ENCODE results near the gene OTC. TPM values are rescaled to one million over a fixed set of nuclear protein-coding genes. Genes with fewer than 3 reads are reported as not detected.

Gene OTC
- total RNA-seq, 1 donor from 2014 or later = 0.41 TPM

DNA sequence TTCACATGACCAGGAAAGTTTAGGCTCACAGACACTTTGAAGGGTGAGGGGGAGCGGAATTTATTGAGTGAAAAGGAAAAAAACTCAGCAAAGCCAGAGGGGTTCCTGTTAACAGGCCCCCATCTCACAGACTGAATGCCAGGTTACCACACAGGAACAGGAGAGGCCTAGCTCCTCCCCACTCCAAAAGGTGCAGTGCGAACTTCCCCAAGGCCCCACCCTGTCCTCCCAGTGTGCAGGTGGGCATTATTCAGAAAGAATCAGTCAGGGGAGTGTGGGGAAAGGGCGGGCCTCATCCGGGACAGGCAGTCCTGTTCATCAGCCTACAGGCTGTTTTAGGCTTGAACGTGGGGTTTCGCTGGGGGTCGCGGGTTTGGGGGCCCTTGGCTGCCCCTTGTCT lies 4.0 kb downstream of the OTC start:
- DNase-seq (ENCODE audit: low spot score in 2 of 2) = no peak

DNA sequence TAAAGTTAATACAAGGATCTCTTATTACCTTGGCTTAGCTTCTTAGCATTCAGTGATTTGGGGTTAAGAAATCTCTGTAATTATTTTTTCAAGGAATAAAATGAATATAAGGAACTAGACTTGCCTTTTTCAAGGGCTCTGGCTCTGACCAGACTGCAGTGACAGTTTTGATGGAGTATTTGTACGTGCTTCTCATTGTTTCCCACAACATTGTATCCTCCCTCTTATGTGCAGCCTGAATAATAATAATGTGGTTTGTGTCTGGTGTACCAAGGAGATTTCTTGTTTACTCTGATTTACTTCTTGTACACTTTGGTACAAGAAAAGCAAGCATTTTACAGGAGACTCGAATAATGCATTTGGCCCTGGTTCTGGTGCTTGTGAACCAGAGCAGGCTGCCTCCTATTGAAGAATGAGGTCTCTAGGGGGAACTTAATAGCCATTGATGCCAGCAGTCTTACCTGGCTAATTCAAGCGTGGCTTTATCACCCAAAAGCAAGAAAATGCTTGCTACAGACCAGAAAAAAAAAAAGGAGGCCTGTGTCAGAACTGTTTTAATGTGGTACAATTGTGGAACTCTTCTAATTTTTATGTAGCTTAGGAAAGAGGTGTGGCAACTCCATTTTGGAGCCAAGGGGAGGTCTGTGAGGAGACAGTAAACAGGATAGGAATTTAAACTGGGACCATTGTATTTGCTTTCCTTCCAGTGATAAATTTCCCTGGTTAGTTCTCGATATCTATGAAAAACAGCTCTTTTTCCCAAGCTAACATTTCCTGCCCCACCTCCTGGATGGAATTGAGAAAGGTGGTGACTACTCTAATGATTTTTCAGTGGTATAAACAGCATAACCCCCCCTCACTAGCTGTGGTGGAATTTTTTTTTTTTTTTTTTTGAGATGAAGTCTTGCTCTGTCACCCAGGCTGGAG lies 5.6 kb downstream of the OTC start:
- DNase-seq (ENCODE audit: low spot score in 2 of 2) = no peak
- FAIRE-seq = no peak

More for the DNA sequence above, 4.0 kb downstream of the OTC start:
- no peak for FAIRE-seq

DNA sequence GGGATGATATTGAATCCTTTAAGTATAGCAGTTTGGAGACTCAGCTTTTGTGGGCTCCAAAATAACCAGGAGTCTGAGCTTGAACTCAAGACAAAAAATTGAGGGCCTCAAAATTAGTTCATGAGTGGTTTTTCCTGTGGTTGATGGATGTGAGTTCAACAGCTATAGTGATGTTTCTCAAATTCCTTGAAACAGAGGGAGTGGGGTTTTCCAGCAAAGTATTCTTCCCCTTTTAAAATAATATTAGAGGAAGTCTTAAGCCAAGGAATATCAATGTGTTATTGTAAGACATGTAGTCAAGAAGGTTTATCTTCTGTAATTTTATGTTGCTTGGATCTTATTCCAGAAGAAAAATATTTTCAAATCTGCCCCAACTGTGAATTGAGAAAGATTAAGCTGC lies 10.6 kb downstream of the OTC start:
- FAIRE-seq = no peak
- no peak for DNase-seq (ENCODE audit: low spot score in 2 of 2)

DNA sequence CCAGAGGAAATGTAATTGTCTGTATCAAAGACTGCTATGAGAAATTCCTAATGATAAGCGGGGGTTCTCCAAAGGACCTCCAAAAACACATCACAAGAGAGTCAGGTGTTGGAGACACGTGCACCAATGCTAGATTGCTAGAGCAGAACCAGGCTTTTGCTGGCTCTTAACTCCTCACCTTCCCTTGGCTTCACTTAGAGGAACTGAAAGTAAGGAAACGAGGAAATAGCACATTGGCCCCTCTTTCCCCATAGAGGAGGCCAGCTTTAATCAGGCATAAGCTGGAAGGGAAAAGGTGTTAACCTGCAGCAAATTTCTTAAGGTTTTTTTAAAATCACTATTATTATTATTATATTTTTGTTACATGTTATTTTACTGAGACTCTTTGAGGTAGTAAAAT lies 13.6 kb downstream of the OTC start:
- DNase-seq (ENCODE audit: low spot score in 2 of 2) (no peak), FAIRE-seq (no peak)

DNA sequence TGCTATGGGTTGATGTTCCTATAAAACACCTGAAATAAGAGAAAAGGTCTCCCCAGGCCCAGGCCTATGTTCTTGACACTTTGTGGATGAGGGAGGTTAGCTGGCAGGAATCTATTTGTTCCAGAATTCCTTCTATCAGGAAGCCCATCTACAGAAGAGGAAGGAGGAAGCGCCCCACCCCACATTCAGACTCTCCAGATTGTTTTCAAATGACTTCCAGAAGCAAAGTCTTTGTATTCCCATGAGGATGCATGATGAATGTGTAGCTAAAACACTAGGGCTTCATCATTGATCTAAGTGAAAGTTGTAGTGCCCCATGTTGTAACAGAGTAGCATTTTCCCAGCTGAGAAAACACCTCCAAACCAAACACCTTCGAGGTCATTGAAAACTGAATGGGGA lies 16.4 kb downstream of the OTC start:
- FAIRE-seq (no peak), DNase-seq (ENCODE audit: low spot score in 2 of 2) (no peak)

DNA sequence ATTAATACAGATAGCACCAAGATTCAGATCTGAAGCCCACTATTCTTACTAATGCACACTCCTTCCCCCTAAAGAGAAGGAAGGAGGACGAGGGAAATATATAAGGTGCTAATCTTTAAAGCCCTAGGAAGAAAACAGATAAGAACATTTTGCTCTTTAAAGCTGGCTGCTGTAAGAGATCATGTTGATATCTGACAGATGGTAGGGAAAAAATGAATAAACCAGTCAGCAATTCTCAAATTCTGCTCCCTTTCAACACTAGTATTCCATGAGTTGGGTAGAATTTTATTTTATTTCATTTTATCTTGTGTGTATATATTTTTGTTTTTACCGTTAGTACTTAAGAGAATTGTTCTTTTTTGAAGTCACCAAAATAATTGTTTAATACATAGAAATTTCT lies 19.2 kb downstream of the OTC start:
- peak; percentile 3 for FAIRE-seq
- DNase-seq (ENCODE audit: low spot score in 2 of 2) = no peak

DNA sequence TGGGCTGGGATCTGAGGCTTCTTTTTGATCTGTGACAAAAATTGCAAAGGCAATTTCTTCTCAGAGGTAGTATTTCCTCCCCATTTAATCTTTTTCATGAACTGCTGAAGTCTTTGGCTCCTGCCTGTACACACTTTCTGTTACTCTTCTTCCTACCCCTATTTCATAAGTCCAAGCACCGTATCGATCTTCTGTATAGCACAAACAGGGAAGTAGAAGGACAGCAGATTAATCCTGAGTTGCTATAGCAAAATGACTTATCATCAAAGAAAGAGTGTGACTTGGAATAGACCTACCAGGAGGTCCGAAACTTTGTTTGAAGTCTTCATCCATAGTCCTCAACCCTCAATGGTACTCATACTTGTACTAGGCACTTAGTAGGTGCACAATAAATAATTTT lies 22.0 kb downstream of the OTC start:
- no peak for FAIRE-seq

DNA sequence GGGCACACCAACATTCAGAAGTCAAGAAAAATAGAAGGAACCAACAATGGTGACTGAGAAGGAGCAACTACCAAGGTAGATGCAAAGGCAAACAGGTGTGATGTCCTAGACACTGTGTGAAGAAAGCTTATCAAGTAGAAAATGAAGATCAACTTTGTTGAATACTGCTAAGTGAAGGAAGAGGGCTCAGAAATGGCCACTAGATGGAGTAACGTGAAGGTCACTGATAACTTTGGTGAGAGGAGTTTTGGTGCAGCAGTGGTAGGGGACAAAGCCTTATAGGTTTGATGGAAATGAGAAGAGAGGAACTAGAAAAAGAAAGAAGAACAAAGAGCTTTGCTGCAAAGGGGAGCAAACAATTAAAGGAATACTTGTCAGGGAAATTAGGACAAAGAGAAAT lies 23.5 kb downstream of the OTC start:
- DNase-seq (ENCODE audit: low spot score in 2 of 2) (no peak), FAIRE-seq (no peak)

More for the DNA sequence above, 22.0 kb downstream of the OTC start:
- DNase-seq (ENCODE audit: low spot score in 2 of 2) = no peak

DNA sequence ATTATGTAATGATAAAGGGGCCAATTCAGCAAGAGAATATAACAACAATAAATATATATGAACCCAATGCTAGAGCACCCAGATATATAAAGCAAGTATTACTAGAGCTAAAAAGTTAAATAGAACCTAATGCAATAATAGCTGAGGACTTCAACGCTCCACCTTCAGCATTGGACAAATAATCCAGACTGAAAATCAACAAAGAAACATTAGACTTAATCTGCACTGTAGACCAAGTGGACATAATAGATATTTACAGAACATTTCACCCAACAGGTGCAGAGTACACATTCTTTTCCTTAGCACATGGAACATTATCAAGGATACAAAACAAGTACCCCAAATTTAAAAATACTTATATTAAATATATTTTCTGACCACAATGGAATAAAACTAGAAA lies 24.3 kb downstream of the OTC start:
- FAIRE-seq = no peak

DNA sequence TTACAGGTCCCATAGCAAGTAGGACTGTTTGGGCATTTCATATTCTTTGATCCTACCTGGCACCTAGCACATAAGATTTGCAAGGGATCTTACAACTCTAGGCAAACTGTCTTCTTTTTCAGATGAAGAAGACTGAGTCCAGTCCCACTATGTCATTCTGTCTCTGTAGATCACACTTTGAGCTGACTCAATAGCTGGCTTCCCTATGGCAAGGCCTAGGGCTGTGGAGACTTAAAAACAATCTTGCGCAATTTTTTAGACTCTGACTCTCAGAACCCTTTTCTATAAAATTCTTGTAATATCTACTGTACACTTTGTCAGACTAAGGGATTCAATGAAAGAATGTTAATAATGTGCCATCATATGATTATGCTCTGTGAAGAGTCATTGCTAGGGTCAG lies 26.7 kb downstream of the OTC start:
- FAIRE-seq (no peak), DNase-seq (ENCODE audit: low spot score in 2 of 2) (no peak)

More for the DNA sequence above, 24.3 kb downstream of the OTC start:
- no peak for DNase-seq (ENCODE audit: low spot score in 2 of 2)

DNA sequence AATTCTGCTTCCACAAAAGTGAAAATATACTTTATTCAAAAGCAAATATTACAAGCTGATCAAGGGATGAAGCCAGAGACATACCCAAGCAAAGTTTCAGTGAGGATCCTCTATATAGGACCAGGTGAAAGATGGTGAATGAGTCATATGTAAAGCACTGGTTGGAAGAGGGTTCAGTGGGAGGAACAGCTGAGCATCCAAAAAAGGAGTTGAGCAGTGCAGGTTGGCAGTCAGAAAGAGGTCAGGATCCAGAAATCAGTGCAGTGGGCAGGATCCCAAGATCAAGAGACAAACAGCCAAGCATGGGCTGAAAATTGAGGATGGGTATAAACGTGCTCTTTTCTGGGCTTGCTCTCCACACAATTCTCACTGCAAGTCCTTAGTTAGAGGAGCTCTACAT lies 30.3 kb downstream of the OTC start:
- FAIRE-seq (no peak), DNase-seq (ENCODE audit: low spot score in 2 of 2) (no peak)

DNA sequence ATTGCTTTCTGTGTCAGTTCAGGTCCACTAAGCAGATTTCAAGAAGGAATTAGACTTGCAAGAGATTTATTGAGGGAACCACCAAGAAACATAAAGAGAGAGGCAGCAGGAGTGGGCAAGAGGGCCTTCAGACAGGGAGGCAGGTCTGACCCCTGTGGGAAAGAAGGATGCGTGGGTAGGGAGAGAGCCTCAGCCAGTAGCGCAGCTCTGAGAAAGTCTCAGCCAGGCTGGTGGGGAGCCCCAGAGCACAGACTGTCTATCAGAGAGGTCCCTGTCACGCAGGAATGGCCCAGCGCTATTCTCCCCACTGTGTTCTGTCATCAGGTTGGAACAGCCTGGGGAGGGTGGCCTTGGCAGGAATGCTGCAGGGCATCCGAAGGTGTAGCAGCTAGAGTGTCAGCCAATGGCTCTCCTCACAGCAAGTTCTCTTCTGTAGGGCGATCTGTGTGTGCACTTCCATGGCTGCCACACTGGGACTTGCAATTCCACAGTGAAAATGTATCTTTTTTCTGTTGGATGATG lies 48.0 kb downstream of the OTC start:
- FAIRE-seq = no peak
- DNase-seq (ENCODE audit: low spot score in 2 of 2) = no peak

DNA sequence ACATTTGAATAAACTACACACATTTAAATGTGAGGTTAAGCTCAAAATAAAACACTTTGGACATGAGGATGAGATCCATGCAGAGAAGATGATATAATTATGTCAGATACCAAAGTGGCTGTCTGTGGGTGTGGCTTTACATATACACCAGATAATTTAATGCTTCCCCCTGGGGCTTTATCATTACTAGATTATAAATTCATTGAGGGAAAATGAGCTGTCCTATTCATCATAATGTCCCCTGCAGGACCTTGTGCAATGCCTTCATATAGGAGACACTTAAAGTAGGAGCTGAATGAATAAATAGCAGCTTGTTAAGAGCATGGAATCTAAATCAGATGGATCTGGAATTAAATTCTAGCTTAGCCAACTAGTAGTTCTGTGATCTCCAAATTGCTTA lies 49.7 kb downstream of the OTC start:
- DNase-seq (ENCODE audit: low spot score in 2 of 2) (no peak), FAIRE-seq (no peak)

DNA sequence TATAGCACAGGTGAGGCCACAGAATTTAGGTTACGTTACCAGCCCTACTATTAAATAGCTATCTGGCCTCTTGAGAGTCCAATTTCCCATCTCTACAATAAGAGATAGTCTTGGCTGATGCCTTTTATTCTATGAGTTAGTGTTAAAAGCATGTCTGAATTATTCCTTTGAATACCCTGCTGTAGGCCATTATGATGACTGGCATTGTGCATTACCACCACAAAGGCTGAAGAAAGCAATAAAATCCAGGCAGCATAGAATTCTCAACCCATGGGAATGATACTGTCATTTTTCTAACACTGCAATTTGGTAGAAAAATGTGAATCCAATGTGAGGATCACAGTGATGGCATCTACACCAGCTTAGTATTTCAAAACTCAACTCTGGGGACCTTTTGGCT lies 51.4 kb downstream of the OTC start:
- FAIRE-seq (no peak), DNase-seq (ENCODE audit: low spot score in 2 of 2) (no peak)

DNA sequence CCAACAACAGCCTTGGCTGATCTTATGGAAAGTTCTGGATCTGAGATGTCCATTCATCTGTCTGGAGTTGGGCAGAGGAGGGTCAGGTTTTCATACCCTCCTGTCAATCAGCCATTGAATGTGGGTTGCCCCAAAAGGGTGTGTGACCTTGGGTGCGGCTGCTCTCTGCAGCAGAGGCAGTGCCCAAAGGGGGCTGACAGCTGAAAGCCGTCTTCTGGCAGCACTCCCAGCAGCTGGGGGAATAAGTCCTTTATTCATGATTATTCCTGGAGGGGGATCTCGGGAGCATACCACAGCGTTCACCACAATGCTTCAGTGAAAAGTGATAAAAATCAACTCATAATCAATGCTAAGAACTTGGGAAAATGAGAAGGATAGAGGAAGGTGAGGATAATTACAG lies 54.7 kb downstream of the OTC start:
- DNase-seq (ENCODE audit: low spot score in 2 of 2) (no peak), FAIRE-seq (no peak)

DNA sequence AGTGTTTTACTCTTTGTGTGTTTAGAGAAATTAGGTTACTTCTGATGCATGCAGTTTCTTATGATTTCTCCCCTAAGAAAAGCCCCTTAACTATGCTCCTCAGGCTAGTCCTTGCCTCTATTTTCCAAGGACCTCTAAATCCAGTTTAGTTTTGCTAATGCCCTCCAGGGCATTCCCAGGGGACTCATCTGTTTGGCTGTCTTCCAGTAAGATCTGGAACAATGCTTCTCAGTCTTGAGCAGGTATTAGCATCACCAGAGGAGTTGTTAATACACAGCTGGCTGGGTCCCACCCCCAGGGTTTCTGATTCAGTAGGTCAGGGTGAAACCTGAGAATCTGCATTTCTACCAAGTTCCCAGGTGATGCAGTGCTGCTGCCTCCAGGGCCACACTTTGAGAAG lies 56.9 kb downstream of the OTC start:
- no peak for FAIRE-seq
- no peak for DNase-seq (ENCODE audit: low spot score in 2 of 2)

DNA sequence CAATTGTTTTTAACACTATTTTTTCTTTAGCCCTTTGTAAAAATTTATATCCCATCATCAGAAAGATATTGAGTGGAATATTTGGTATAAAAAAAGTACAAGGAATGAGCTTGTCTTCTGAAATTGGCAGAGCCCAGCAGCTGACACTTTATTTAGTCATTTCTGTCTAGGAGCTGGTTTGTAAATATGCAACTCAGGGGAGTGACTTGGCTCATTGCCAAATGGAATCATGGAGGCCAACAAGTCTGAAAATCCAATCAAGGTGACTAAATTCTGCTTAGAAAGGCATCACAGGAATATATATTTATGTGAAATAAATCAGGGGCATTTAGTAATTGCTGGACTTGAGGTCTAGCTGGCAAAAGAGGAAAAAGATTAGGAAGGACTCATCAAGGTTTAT lies 74.4 kb downstream of the OTC start:
- no peak for DNase-seq (ENCODE audit: low spot score in 2 of 2)
- no peak for FAIRE-seq

DNA sequence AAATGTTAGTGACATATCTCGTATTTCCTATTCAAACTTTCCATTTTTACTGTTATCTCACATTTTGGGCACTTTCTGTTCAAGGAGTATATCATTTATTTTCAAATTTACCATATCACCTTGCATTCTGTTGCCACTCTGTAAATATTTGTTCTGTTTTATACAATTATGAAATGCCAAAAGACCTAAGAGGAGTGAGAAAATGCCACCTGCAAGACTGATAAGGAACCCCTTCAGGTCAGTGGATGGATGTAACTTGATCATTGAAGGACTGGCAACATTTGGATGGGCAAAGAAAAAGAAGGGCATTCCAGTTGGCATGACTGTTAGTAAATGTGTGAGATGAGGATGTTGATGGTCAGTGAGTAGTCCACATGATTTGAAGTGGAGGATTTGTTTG lies 79.1 kb downstream of the OTC start:
- FAIRE-seq (no peak), DNase-seq (ENCODE audit: low spot score in 2 of 2) (no peak)

DNA sequence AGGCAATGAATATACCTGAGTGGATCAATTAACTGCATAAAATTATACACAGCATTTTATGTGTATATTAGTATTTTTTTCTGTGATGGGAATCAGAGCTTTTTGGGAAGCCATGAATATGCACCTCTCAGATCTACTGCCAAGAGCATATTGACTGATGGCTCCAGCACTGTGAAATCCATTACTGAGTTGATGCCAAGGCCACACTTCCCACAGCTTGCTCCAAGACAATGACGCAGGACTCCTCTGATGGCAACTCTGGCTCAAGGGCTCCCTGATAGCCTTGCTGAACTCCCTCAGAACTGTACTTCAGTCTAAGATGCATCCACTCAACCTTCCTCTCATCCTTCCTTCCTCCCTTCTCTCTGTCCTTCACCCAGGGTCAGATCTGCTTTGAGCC lies 82.7 kb downstream of the OTC start:
- FAIRE-seq (no peak), DNase-seq (ENCODE audit: low spot score in 2 of 2) (no peak)

DNA sequence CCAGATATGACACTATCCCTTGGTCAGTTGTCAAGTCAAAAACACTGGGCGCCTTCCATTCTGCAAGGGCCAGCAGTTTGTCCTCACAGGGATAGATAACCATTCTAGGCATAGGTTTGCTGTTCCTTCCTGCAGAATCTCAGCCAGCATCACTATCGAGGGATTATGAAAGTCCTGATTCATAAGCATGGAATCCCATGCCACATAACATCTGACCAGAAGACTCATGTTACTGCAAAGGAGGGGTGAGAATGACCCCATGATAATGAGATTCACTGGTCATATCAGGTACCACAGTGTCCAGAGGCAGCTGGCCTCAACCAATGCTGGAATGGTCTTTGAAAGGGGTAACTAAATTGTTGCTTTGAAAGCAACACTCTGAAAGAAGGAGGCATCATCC lies 84.7 kb downstream of the OTC start:
- FAIRE-seq = no peak
- no peak for DNase-seq (ENCODE audit: low spot score in 2 of 2)

DNA sequence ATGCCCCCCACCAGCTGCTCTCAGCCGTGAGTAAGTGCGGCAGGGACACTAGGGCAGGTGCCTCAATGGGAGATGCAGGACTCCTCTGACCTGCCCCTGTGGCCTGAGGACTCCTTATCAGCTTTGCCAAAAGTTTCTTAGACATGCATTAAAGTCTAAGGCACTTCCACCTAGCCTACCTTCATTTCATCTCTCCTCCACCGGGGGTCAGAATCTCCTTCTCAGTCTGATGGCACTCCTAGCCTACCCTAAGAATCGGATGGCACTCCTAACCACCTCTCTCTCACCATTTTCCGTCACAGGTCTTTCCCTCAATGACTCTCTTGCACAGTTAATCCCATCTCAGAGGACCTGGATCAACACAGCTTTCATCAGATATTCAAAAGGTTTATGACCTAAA lies 85.9 kb downstream of the OTC start:
- FAIRE-seq = no peak

DNA sequence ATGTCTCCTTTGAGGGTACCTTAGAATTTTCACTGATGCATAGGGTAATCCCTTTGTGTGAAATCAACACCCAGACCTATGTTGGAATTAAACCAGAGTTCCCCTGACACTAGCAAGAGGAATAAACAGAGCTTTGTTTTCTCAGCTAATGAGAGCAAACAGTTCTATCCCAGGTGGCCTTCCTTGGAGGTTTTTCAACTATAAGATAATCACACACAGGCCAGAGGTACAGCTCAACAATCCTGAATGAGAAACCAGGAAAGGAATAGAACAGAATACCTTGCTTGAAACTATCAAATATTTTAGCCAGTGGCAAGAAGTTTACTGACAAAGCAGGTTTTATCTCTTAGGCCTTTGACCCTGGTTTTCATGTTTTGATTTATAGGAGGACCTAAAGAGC lies 100.2 kb downstream of the OTC start:
- FAIRE-seq (no peak), DNase-seq (ENCODE audit: low spot score in 2 of 2) (no peak)

More for the DNA sequence above, 85.9 kb downstream of the OTC start:
- DNase-seq (ENCODE audit: low spot score in 2 of 2) = no peak
